Tibial nerve (tissue), 4 donors: ENCODE measurements around the gene ERBB4. TPM values are rescaled to one million over a fixed set of nuclear protein-coding genes. Genes with fewer than 3 reads are reported as not detected.
"Not testable (repeated sequence)": the region's sequence is repeated elsewhere in the genome, so short reads cannot be mapped to it uniquely, and the experiment has no call there.

Experiments used
- DNase-seq, 2 donors: peaks; one replicate each; pipeline ENCODE4 v3.0.0-alpha.2; 2019; ENCODE audit warnings: low spot score in 2 of 2
- H3K27ac ChIP-seq, 4 donors: fragments of 200-600 bp; sonication (generic) in 3 of 4; one replicate each; pipeline ENCODE4 v1.5.1; 2017 to 2019; ENCODE audit warnings: mild to moderate bottlenecking in 1 of 4
- H3K27me3 ChIP-seq, 2 donors: fragments of 200-600 bp; sonication (generic) in 1 of 2; one replicate each; pipeline versions ENCODE4 v1.5.1 to v1.6.0; 2017 to 2019
- H3K36me3 ChIP-seq, 3 donors: fragments of 200-600 bp; sonication (generic); one replicate each; pipeline ENCODE4 v1.5.1; 2018 to 2019
- H3K4me1 ChIP-seq, 4 donors: fragments of 200-600 bp; sonication (generic) in 3 of 4; one replicate each; pipeline ENCODE4 v1.5.1; 2017 to 2019
- H3K4me3 ChIP-seq, 4 donors: fragments of 200-600 bp; sonication (generic) in 3 of 4; one replicate each; pipeline ENCODE4 v1.5.1; 2017 to 2019; ENCODE audit warnings: mild to moderate bottlenecking in 1 of 4, moderate library complexity in 1 of 4
- H3K9me3 ChIP-seq, 4 donors: fragments of 200-600 bp; sonication (generic) in 3 of 4; one replicate each; pipeline ENCODE4 v1.5.1; 2017 to 2019
- EP300 ChIP-seq, 2 donors: sonication (generic); formaldehyde crosslinking; IDR thresholded peaks; one replicate each; pipeline ENCODE4 v1.6.1; 2017; ENCODE audit warnings: antibody characterized with exemption in 2 of 2, mild to moderate bottlenecking in 1 of 2
- POLR2A ChIP-seq, 2 donors: fragments of 450-650 bp; IDR thresholded peaks; one replicate each; pipeline ENCODE4 v1.6.1; 2017; ENCODE audit warnings: antibody characterized with exemption in 2 of 2, mild to moderate bottlenecking in 2 of 2, moderate library complexity in 2 of 2
- WGBS, 2 donors: methylation state at CpG; one replicate each; pipeline ENCODE4 v1.1.5; 2018; 5-methylcytosine and 5-hydroxymethylcytosine counted together
- total RNA-seq, 4 donors: library from RNA; depleted of rRNA; stranded (reverse); fragments of >200 nt; gene quantifications; one replicate each; pipeline ENCODE4 v1.1.0, GENCODE V29; 2016
- TF ChIP-seq, protein P1 (sequence below), 5 experiments: fragments of 200-600 bp in 3 of 5; fragments of 450-650 bp in 2 of 5; sonication (generic) in 3 of 5; IDR thresholded peaks; one replicate each; pipeline ENCODE4 v1.5.1; 2016 to 2019; ENCODE audit warnings: antibody characterized with exemption in 5 of 5, mild to moderate bottlenecking in 3 of 5, moderate library complexity in 2 of 5

Gene ERBB4
- total RNA-seq, 4 donors from 2014 or later, result 2.4 to 3.3 (median 2.9) TPM

DNA sequence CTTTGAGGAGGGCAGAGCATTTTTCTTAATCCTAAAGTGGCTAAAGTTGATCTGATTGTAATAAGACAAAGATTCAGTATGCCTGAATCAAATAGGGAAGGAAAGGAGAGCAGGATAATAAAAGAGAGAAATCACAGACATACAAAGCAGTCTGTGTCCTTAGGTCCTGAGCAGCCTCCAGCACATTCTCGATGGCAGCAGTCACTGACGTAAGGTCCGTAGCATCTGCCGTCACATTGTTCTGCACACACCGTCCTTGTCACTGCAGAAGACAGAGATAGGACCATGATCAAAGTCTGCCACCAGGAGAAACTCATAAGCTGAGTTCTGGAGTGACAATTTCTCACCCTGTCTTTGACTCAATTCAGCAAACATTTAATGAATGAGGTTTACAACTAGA lies 813.7 kb downstream of the ERBB4 start:
- Histone ChIP-seq H3K9me3 (no peaks in the 10 kb centered on the region), H3K4me3 (no peak overlapping the region), H3K27me3 (no peaks in the 10 kb centered on the region), H3K27ac (no peak overlapping the region), H3K36me3 (no peaks in the 10 kb centered on the region), H3K4me1 (no peaks in the 10 kb centered on the region)
- TF ChIP-seq POLR2A (IDR thresholded peaks at IDR 0.05) (no peak), EP300 (IDR thresholded peaks at IDR 0.05) (no peak)
- TF ChIP-seq, protein P1, sequence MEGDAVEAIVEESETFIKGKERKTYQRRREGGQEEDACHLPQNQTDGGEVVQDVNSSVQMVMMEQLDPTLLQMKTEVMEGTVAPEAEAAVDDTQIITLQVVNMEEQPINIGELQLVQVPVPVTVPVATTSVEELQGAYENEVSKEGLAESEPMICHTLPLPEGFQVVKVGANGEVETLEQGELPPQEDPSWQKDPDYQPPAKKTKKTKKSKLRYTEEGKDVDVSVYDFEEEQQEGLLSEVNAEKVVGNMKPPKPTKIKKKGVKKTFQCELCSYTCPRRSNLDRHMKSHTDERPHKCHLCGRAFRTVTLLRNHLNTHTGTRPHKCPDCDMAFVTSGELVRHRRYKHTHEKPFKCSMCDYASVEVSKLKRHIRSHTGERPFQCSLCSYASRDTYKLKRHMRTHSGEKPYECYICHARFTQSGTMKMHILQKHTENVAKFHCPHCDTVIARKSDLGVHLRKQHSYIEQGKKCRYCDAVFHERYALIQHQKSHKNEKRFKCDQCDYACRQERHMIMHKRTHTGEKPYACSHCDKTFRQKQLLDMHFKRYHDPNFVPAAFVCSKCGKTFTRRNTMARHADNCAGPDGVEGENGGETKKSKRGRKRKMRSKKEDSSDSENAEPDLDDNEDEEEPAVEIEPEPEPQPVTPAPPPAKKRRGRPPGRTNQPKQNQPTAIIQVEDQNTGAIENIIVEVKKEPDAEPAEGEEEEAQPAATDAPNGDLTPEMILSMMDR (IDR thresholded peaks at IDR 0.05), result no peak
- no peak for DNase-seq
- 45 to 73% methylated on average over 5 of the region's 5 CpGs for WGBS, 2 donors

DNA sequence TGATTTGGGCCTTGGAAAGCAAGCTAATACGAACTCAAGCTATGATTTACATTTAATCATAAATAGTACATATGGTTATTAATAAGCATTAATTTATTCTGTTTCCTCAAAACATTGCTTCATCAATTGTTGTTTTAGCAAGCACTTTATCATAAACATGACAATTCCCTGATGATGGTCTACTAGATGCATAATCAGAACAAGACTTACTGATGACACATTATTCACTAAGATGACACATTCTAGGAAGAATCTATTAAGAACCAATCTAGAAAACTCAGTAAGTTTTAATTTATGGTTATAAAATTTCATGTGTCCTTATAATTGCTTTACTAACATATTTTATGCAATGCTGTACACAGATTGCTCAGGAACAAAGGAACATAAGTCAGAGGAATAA lies 815.2 kb downstream of the ERBB4 start:
- Histone ChIP-seq H3K4me1 (no peaks in the 10 kb centered on the region), H3K9me3 (no peaks in the 10 kb centered on the region), H3K4me3 (no peak overlapping the region), H3K36me3 (no peaks in the 10 kb centered on the region), H3K27ac (no peak overlapping the region), H3K27me3 (no peaks in the 10 kb centered on the region)
- 88 to 90% methylated on average over 1 of the region's 1 CpG for WGBS, 2 donors
- no peak for DNase-seq
- no peak for TF ChIP-seq EP300 (IDR thresholded peaks at IDR 0.05)

DNA sequence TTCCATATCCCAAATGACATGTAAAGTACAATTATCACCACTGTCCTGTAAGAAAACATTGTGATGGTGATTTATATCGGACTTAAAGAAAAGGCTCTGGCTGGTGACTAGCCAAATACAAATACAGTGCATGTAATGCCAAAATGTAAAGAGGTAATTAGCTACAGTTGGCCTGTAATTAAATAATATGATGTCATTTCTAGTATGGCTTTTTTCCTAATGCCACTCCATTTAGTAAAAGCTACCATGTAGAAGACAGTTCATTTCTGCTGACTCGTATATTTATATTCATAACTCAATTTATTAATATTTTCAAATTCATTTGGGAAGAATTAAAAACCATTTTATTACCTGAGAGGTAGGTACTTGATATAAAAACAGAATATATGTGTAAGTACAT lies 815.7 kb downstream of the ERBB4 start:
- Histone ChIP-seq H3K27me3 (no peaks in the 10 kb centered on the region), H3K9me3 (no peaks in the 10 kb centered on the region), H3K4me1 (no peaks in the 10 kb centered on the region), H3K36me3 (no peaks in the 10 kb centered on the region), H3K27ac (no peak overlapping the region), H3K4me3 (no peak overlapping the region)
- WGBS, 2 donors, result 91 to 92% methylated on average over 2 of the region's 2 CpGs
- TF ChIP-seq, protein P1 (IDR thresholded peaks at IDR 0.05), result no peak
- TF ChIP-seq POLR2A (IDR thresholded peaks at IDR 0.05) (no peak), EP300 (IDR thresholded peaks at IDR 0.05) (no peak)
- DNase-seq, result no peak

DNA sequence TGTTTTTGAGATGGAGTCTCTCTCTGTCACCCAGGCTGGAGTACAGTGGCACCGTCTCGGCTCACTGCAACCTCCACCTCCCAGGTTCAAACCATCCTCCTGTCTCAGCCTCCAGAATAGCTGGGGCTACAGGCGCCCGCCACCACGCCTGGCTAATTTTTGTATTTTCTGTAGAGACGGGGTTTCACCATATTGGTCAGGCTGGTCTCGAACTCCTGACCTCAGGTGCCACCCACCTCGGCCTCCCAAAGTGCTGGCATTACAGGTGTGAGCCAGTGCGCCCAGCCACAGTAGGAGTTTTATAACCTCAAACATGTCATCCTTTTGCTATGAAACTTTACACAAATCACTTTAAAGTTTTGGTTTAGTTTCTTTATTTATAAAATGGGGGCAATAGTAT lies 816.7 kb downstream of the ERBB4 start:
- H3K27ac ChIP-seq, H3K36me3 ChIP-seq, H3K4me1 ChIP-seq, H3K4me3 ChIP-seq, H3K27me3 ChIP-seq, DNase-seq, H3K9me3 ChIP-seq: not testable (repeated sequence)
- 93 to 96% methylated on average over 9 of the region's 9 CpGs for WGBS, 2 donors

DNA sequence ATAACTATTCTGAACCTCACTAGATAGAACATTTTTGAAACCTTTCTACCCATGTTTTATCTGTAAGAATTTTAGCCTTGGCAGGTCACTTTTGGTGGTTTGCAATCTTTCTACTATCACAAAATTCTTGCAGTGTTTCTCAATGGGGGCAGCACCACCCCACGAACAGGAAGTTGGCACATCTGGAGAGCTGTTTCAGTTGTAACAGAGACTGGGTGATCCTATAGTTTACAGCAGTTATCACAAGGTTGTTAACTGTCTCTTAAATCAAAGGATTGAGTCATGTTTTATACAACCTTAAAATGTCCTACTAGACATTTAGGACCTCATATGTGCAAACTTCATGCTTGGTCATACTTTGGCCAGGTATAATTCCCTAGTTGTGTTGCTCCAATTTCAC lies 829.2 kb downstream of the ERBB4 start:
- 48 to 50% methylated on average over 1 of the region's 1 CpG for WGBS, 2 donors
- Histone ChIP-seq H3K36me3 (no peaks in the 10 kb centered on the region), H3K9me3 (no peaks in the 10 kb centered on the region), H3K4me1 (no peaks in the 10 kb centered on the region), H3K27ac (no peak overlapping the region), H3K4me3 (no peak overlapping the region), H3K27me3 (no peaks in the 10 kb centered on the region)
- DNase-seq, result no peak
- TF ChIP-seq POLR2A (IDR thresholded peaks at IDR 0.05) (no peak), EP300 (IDR thresholded peaks at IDR 0.05) (no peak)
- TF ChIP-seq, protein P1 (IDR thresholded peaks at IDR 0.05), result no peak

DNA sequence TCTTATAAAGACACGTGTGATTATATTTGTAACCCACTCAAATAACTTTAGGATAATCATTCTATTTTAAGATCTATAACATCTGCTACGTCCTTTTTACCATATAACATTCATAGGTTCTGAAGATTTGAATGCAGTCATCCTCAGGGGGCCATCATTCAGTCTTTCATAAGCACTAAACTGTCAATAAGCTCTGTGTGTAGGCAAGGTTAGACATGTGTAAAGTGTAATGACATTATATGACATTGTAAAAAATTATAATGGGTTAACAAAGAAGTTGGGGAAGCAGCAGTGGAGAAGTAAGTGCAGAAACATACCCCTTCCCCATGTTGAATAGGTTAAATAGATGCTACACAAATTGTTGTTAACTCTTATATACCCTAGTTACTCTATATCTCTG lies 845.9 kb downstream of the ERBB4 start:
- no peaks in the 10 kb centered on the region for H3K36me3 ChIP-seq
- TF ChIP-seq, protein P1 (IDR thresholded peaks at IDR 0.05), result no peak
- TF ChIP-seq POLR2A (IDR thresholded peaks at IDR 0.05), result no peak
- TF ChIP-seq EP300 (IDR thresholded peaks at IDR 0.05), result no peak
- DNase-seq, result no peak
- no peak overlapping the region for H3K4me3 ChIP-seq
- WGBS, 2 donors, result 81 to 84% methylated on average over 2 of the region's 2 CpGs
- H3K9me3 ChIP-seq, result no peaks in the 10 kb centered on the region
- no peak overlapping the region for H3K27ac ChIP-seq
- H3K27me3 ChIP-seq, result no peaks in the 10 kb centered on the region
- no peaks in the 10 kb centered on the region for H3K4me1 ChIP-seq
